Left ventricle myocardium inferior (tissue), 1 donor: Measurements from ENCODE around the gene CLEC4A. TPM values are rescaled to one million over a fixed set of nuclear protein-coding genes. Genes with fewer than 3 reads are reported as not detected.
"Not testable (repeated sequence)": the region's sequence is repeated elsewhere in the genome, so short reads cannot be mapped to it uniquely, and the experiment has no call there.

Experiments
- DNase-seq: peaks from one replicate; pipeline ENCODE4 v3.0.0-alpha.2; 2020
- H3K27ac ChIP-seq: fragments of 200-600 bp; replicated peaks from 2 replicates; pipeline ENCODE4 v1.8.0; 2021
- H3K27me3 ChIP-seq: fragments of 200-600 bp; 2 replicates; pipeline ENCODE4 v1.8.0; 2021; ENCODE audit warnings: low read depth
- H3K36me3 ChIP-seq: fragments of 200-600 bp; 2 replicates; pipeline ENCODE4 v1.8.0; 2021
- H3K4me1 ChIP-seq: fragments of 200-600 bp; 2 replicates; pipeline ENCODE4 v1.8.0; 2021
- H3K4me3 ChIP-seq: fragments of 200-600 bp; 2 replicates; pipeline ENCODE4 v1.8.0; 2021; ENCODE audit warnings: mild to moderate bottlenecking, moderate library complexity
- H3K9me3 ChIP-seq: fragments of 200-600 bp; replicated peaks from 2 replicates; pipeline ENCODE4 v1.8.0; 2021
- intact Hi-C: fragments of 100-400 bp; cut with micrococcal nuclease; formaldehyde crosslinking; loops from one replicate; pipeline ENCODE4 v1.11.0; 2022
- total RNA-seq: library from RNA; stranded (reverse); fragmentation: NEBNext Ultra II Directional; extraction: Animal tissue kit (Norgen Biotek cat#: 25700); gene quantifications from one replicate; pipeline ENCODE4 v1.2.1, GENCODE V29; 2021
- TF ChIP-seq, protein P1 (sequence below): fragments of 200-600 bp; IDR thresholded peaks from 2 replicates; pipeline ENCODE4 v1.8.0; 2021; ENCODE audit warnings: antibody characterized with exemption, mild to moderate bottlenecking, borderline replicate concordance
- donor health status: DM: no; HTN: yes; CAD: no; lungs with severe emphysema.

CLEC4A gene
- total RNA-seq, 1 donor from 2014 or later: 1.5 TPM

DNA sequence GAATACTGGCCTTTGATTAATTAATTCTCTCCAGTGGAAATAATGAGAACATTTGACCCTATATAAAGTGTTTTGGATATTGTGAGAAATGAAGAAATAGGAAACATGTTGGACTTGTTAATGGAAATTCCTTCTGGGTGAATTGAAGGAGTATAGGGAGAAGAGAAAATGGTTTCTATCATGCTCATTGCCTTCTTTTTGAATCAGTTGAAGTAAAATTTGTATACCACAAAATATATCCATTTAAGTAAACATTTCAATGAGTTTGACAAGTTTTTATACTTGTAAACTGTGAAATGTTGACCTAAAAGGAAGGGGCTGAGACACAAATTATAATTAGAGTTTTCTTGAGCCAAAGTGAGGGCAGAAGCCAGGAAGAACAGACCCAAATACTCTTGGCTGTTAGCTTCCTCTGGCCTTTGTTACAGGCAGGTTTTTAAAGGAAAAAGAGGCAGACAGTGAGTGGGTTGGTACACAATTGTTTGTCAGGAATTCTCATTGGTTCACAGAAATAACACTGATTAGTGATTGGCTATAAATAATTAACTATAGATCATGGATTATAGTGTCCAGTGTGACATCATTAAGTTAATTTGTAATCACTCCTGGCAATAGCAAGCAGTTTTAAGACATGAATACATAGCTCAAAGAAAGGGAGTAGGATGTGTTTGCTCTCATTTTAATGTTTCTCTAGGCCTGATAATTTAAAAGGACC, 34.2 kb downstream of the CLEC4A start:
- H3K4me3 ChIP-seq: no peak overlapping the region
- H3K36me3 ChIP-seq: no peaks in the 10 kb centered on the region
- intact Hi-C loops: no loop called here
- TF ChIP-seq, protein P1, sequence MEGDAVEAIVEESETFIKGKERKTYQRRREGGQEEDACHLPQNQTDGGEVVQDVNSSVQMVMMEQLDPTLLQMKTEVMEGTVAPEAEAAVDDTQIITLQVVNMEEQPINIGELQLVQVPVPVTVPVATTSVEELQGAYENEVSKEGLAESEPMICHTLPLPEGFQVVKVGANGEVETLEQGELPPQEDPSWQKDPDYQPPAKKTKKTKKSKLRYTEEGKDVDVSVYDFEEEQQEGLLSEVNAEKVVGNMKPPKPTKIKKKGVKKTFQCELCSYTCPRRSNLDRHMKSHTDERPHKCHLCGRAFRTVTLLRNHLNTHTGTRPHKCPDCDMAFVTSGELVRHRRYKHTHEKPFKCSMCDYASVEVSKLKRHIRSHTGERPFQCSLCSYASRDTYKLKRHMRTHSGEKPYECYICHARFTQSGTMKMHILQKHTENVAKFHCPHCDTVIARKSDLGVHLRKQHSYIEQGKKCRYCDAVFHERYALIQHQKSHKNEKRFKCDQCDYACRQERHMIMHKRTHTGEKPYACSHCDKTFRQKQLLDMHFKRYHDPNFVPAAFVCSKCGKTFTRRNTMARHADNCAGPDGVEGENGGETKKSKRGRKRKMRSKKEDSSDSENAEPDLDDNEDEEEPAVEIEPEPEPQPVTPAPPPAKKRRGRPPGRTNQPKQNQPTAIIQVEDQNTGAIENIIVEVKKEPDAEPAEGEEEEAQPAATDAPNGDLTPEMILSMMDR: no peak
- H3K27me3 ChIP-seq: peaks cover 28% of the 10 kb centered on the region
- H3K9me3 ChIP-seq: no peaks in the 10 kb centered on the region
- no peak overlapping the region for H3K27ac ChIP-seq
- no peak for DNase-seq
- no peaks in the 10 kb centered on the region for H3K4me1 ChIP-seq

DNA sequence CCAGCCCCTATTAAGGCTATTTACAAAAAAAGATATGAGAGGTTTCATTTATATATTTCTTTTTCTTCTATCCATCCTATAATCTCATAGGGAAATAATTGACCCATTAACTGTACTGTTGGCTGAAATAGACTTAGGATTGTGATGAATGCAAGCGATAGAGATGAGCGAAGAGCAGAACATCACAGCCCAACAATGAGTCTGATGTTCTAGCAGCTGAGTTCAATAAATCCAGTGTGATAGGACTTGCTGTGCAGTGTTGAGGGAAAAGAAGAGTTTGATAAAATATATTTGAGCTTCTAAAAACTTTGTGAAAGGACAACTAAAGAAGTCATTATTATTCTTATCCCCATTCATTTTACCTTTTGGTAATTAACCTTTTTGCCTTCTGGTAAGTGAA, 49.5 kb downstream of the CLEC4A start:
- H3K36me3 ChIP-seq, H3K27me3 ChIP-seq, H3K9me3 ChIP-seq, H3K27ac ChIP-seq, DNase-seq, intact Hi-C loops, H3K4me3 ChIP-seq, H3K4me1 ChIP-seq: not testable (repeated sequence)

DNA sequence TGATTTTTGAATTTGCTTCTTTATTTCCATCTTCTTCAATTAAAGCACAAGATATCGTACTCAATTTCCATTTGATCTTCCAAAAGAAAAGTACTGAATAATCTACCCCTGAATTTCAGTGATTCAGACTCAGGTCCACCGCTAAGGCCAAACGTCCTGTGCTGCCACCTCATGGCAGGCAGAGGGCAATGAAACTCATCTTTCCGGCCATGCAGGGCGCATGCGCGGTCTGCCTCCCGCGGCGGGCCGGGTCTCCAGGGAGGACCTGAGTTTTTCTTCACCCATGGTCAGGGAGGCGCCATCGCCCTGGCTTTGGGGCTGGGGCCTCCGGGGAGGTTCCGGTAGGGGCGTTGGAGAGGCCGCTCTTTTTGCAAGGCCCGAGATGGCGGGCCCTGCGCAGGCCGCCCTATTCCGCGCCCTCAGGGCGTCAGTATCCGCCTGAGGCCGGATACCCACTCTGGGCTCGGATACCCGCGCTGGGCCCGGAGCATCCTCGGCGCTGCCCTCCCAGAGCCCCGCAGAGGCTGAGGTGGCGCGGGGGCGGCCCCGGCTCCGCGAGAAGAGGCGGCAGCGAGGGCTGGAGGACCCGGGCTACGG, 56.7 kb downstream of the CLEC4A start:
- TF ChIP-seq, protein P1: peak; percentile 74
- DNase-seq: peak; percentile 50
- H3K36me3 ChIP-seq, H3K27me3 ChIP-seq, H3K9me3 ChIP-seq, intact Hi-C loops: not testable (repeated sequence)
- peak overlapping the region; percentile 86 for H3K27ac ChIP-seq
- H3K4me1 ChIP-seq: peaks cover 15% of the 10 kb centered on the region
- peak overlapping the region; percentile 94 for H3K4me3 ChIP-seq

DNA sequence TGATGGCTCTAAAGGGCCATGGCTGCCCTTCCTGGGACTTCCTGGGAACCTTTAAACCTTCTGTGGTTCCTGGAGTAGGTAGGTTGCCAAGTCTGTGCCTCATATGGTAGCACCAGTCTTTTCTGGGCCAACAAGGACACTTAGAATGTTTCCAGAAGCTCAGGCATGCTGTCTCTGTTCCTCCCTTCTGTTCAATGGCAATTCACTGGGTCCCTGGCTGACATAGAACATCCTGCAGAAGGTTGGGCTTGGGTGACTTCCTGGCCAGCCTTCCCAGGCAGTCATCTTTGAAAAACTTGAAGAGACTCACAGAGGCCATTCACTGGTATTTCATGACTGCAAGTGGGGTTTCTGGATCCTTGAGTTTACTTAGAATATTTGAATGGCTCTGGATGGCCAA, 57.9 kb downstream of the CLEC4A start:
- intact Hi-C loops, DNase-seq, H3K9me3 ChIP-seq, H3K27ac ChIP-seq, H3K27me3 ChIP-seq, H3K36me3 ChIP-seq: not testable (repeated sequence)
- H3K4me3 ChIP-seq: peak overlapping the region; percentile 94
- H3K4me1 ChIP-seq: peaks cover 15% of the 10 kb centered on the region

DNA sequence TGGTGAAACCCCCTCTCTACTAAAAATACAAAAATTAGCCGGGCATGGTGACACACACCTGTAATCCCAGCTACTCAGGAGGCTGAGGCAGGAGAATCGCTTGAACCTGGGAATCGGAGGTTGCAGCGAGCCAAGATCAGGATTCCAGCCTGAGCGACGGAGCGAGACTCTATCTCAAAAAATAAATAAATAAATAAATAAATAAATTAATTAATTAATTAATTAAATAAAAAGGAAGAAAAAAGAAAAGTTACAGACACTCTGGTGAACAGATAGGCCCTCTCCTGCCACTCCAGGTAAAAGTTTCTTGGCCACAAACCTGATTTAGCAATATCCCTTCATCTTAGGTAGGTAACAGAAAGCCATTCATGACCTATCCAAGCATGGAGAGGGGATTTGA, 59.5 kb downstream of the CLEC4A start:
- H3K4me3 ChIP-seq, H3K27ac ChIP-seq, H3K9me3 ChIP-seq, H3K27me3 ChIP-seq, H3K36me3 ChIP-seq, intact Hi-C loops, DNase-seq: not testable (repeated sequence)
- H3K4me1 ChIP-seq: peaks cover 15% of the 10 kb centered on the region

DNA sequence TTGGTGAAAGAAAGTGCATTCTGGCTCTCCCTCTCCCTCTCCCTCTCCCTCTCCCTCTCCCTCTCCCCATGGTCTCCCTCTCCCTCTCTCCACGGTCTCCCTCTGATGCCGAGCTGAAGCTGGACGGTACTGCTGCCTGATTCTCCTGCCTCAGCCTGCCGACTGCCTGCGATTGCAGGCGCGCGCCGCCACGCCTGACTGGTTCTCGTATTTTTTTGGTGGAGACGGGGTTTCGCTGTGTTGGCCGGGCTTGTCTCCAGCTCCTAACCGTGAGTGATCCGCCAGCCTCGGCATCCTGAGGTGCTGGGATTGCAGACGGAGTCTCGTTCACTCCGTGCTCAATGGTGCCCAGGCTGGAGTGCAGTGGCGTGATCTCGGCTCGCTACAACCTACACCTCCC, 59.9 kb downstream of the CLEC4A start:
- H3K4me1 ChIP-seq: peaks cover 15% of the 10 kb centered on the region
- H3K36me3 ChIP-seq, DNase-seq, H3K27ac ChIP-seq, H3K27me3 ChIP-seq, intact Hi-C loops, H3K9me3 ChIP-seq, H3K4me3 ChIP-seq: not testable (repeated sequence)

DNA sequence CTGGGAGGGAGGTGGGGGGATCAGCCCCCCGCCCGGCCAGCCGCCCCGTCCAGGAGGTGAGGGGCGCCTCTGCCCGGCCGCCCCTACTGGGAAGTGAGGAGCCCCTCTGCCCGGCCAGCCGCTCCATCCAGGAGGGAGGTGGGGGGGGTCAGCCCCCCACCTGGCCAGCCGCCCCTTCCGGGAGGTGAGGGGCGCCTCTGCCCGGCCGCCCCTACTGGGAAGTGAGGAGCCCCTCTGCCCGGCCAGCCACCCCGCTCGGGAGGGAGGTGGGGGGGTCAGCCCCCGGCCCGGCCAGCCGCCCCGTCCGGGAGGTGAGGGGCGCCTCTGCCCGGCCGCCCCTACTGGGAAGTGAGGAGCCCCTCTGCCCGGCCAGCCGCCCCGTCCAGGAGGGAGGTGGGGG, 60.8 kb downstream of the CLEC4A start:
- peaks cover 15% of the 10 kb centered on the region for H3K4me1 ChIP-seq
- H3K36me3 ChIP-seq, H3K9me3 ChIP-seq, intact Hi-C loops, H3K27ac ChIP-seq, H3K27me3 ChIP-seq, DNase-seq, H3K4me3 ChIP-seq: not testable (repeated sequence)

DNA sequence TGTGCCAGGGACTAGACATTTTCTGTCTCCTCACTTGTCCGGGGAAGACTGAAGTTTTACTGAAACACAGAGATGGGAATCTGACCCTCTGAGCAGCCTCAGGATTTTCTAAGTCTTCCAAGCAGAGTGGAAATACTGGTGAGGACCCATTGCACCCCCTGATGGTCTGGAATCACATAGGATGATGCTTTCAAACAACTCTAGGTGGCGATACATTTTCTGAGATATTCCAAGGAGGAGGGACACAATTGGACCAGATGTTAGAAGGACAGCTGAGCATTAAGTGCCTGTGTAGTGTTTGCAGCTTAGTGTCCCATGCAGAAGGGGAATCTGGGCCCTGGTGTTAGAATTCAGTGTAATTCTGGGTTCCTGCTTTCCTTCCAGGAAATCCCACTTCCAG, 64.7 kb downstream of the CLEC4A start:
- DNase-seq, intact Hi-C loops, H3K4me3 ChIP-seq, H3K9me3 ChIP-seq, H3K36me3 ChIP-seq, H3K4me1 ChIP-seq, H3K27me3 ChIP-seq, H3K27ac ChIP-seq: not testable (repeated sequence)

Other genes starting within 250 kb of the CLEC4A start
- gene SLC2A3, start 187.4 kb upstream of the CLEC4A start, total RNA-seq: 13.7 TPM
- 22.1 TPM for gene FOXJ2, start 90.9 kb upstream of the CLEC4A start, total RNA-seq
- 5.5 TPM for gene C3AR1, start 57.3 kb upstream of the CLEC4A start, total RNA-seq
- 15.4 TPM for gene NECAP1, start 41.3 kb upstream of the CLEC4A start, total RNA-seq
- not detected for gene ZNF705A, start 33.4 kb downstream of the CLEC4A start, total RNA-seq
- gene FAM90A1, start 104.0 kb downstream of the CLEC4A start, total RNA-seq: 0.30 TPM